ENCODE results near the gene ACTG2.
"Not testable (repeated sequence)": the region's sequence is repeated elsewhere in the genome, so short reads cannot be mapped to it uniquely, and the experiment has no call there.

The ACTG2 gene

GRCh38 chr2:73899801-73900336, 7.1 kb downstream of the ACTG2 start:
- no peak for DNase-seq
- no peak overlapping the region for H3K4me3 ChIP-seq (ENCODE audit: insufficient read depth, low read depth, low read length, poor library complexity, severe bottlenecking)
- peaks cover 5% of the 10 kb centered on the region for H3K4me1 ChIP-seq (ENCODE audit: control insufficient read depth, insufficient read depth, low read length, poor library complexity, severe bottlenecking)

GRCh38 chr2:73901143-73901542, 8.3 kb downstream of the ACTG2 start:
- no peak overlapping the region for H3K4me3 ChIP-seq (ENCODE audit: insufficient read depth, low read depth, low read length, poor library complexity, severe bottlenecking)
- no peak for DNase-seq
- no peaks in the 10 kb centered on the region for H3K9me3 ChIP-seq (ENCODE audit: control insufficient read depth, low read length)
- no peak overlapping the region for H3K27ac ChIP-seq (ENCODE audit: insufficient read depth, low read length, poor library complexity, severe bottlenecking)
- no peaks in the 10 kb centered on the region for H3K36me3 ChIP-seq (ENCODE audit: control insufficient read depth, insufficient read depth, low read length)
- H3K27me3 ChIP-seq (replicated peaks; ENCODE audit: control insufficient read depth, insufficient read depth, low read length, poor library complexity, severe bottlenecking): no peaks in the 10 kb centered on the region
- peaks cover 5% of the 10 kb centered on the region for H3K4me1 ChIP-seq (ENCODE audit: control insufficient read depth, insufficient read depth, low read length, poor library complexity, severe bottlenecking)

More at GRCh38 chr2:73899801-73900336, 7.1 kb downstream of the ACTG2 start:
- H3K27me3 ChIP-seq (replicated peaks; ENCODE audit: control insufficient read depth, insufficient read depth, low read length, poor library complexity, severe bottlenecking): no peaks in the 10 kb centered on the region
- H3K9me3 ChIP-seq (ENCODE audit: control insufficient read depth, low read length): no peaks in the 10 kb centered on the region
- H3K36me3 ChIP-seq (ENCODE audit: control insufficient read depth, insufficient read depth, low read length): no peaks in the 10 kb centered on the region
- no peak overlapping the region for H3K27ac ChIP-seq (ENCODE audit: insufficient read depth, low read length, poor library complexity, severe bottlenecking)

GRCh38 chr2:73902284-73902683, 9.5 kb downstream of the ACTG2 start:
- H3K27ac ChIP-seq (ENCODE audit: insufficient read depth, low read length, poor library complexity, severe bottlenecking): no peak overlapping the region
- H3K4me3 ChIP-seq (ENCODE audit: insufficient read depth, low read depth, low read length, poor library complexity, severe bottlenecking): no peak overlapping the region
- H3K36me3 ChIP-seq (ENCODE audit: control insufficient read depth, insufficient read depth, low read length): no peaks in the 10 kb centered on the region
- no peaks in the 10 kb centered on the region for H3K9me3 ChIP-seq (ENCODE audit: control insufficient read depth, low read length)
- no peak for DNase-seq
- H3K4me1 ChIP-seq (ENCODE audit: control insufficient read depth, insufficient read depth, low read length, poor library complexity, severe bottlenecking): no peaks in the 10 kb centered on the region
- no peaks in the 10 kb centered on the region for H3K27me3 ChIP-seq (replicated peaks; ENCODE audit: control insufficient read depth, insufficient read depth, low read length, poor library complexity, severe bottlenecking)

- DNase-seq: no peak
- no peak overlapping the region for H3K27ac ChIP-seq (ENCODE audit: insufficient read depth, low read length, poor library complexity, severe bottlenecking)
- H3K36me3 ChIP-seq (ENCODE audit: control insufficient read depth, insufficient read depth, low read length): no peaks in the 10 kb centered on the region
- no peak overlapping the region for H3K4me3 ChIP-seq (ENCODE audit: insufficient read depth, low read depth, low read length, poor library complexity, severe bottlenecking)
- peaks cover 3% of the 10 kb centered on the region for H3K4me1 ChIP-seq (ENCODE audit: control insufficient read depth, insufficient read depth, low read length, poor library complexity, severe bottlenecking)
- no peaks in the 10 kb centered on the region for H3K9me3 ChIP-seq (ENCODE audit: control insufficient read depth, low read length)
- no peaks in the 10 kb centered on the region for H3K27me3 ChIP-seq (replicated peaks; ENCODE audit: control insufficient read depth, insufficient read depth, low read length, poor library complexity, severe bottlenecking)
Measured at GRCh38 chr2:73903313-73903712, 10.5 kb downstream of the ACTG2 start.

GRCh38 chr2:73903949-73904613, 11.3 kb downstream of the ACTG2 start:
- not testable (repeated sequence) for H3K27ac ChIP-seq (ENCODE audit: insufficient read depth, low read length, poor library complexity, severe bottlenecking); H3K27me3 ChIP-seq (replicated peaks; ENCODE audit: control insufficient read depth, insufficient read depth, low read length, poor library complexity, severe bottlenecking); H3K9me3 ChIP-seq (ENCODE audit: control insufficient read depth, low read length); H3K36me3 ChIP-seq (ENCODE audit: control insufficient read depth, insufficient read depth, low read length); H3K4me3 ChIP-seq (ENCODE audit: insufficient read depth, low read depth, low read length, poor library complexity, severe bottlenecking); H3K4me1 ChIP-seq (ENCODE audit: control insufficient read depth, insufficient read depth, low read length, poor library complexity, severe bottlenecking); DNase-seq

GRCh38 chr2:73904952-73905351, 12.1 kb downstream of the ACTG2 start:
- H3K4me3 ChIP-seq (ENCODE audit: insufficient read depth, low read depth, low read length, poor library complexity, severe bottlenecking): no peak overlapping the region
- no peaks in the 10 kb centered on the region for H3K36me3 ChIP-seq (ENCODE audit: control insufficient read depth, insufficient read depth, low read length)
- H3K27ac ChIP-seq (ENCODE audit: insufficient read depth, low read length, poor library complexity, severe bottlenecking): no peak overlapping the region
- no peak for DNase-seq
- H3K27me3 ChIP-seq (replicated peaks; ENCODE audit: control insufficient read depth, insufficient read depth, low read length, poor library complexity, severe bottlenecking): no peaks in the 10 kb centered on the region
- H3K4me1 ChIP-seq (ENCODE audit: control insufficient read depth, insufficient read depth, low read length, poor library complexity, severe bottlenecking): peaks cover 3% of the 10 kb centered on the region
- H3K9me3 ChIP-seq (ENCODE audit: control insufficient read depth, low read length): no peaks in the 10 kb centered on the region

- no peak for DNase-seq
- Histone ChIP-seq H3K36me3 (ENCODE audit: control insufficient read depth, insufficient read depth, low read length) (no peaks in the 10 kb centered on the region), H3K27ac (ENCODE audit: insufficient read depth, low read length, poor library complexity, severe bottlenecking) (no peak overlapping the region), H3K27me3 (replicated peaks; ENCODE audit: control insufficient read depth, insufficient read depth, low read length, poor library complexity, severe bottlenecking) (no peaks in the 10 kb centered on the region), H3K4me3 (ENCODE audit: insufficient read depth, low read depth, low read length, poor library complexity, severe bottlenecking) (no peak overlapping the region), H3K4me1 (ENCODE audit: control insufficient read depth, insufficient read depth, low read length, poor library complexity, severe bottlenecking) (peaks cover 3% of the 10 kb centered on the region), H3K9me3 (ENCODE audit: control insufficient read depth, low read length) (no peaks in the 10 kb centered on the region)
Measured at GRCh38 chr2:73906847-73907505, 14.2 kb downstream of the ACTG2 start.

GRCh38 chr2:73907840-73908452, 15.1 kb downstream of the ACTG2 start:
- Histone ChIP-seq H3K4me3 (ENCODE audit: insufficient read depth, low read depth, low read length, poor library complexity, severe bottlenecking) (no peak overlapping the region), H3K27me3 (replicated peaks; ENCODE audit: control insufficient read depth, insufficient read depth, low read length, poor library complexity, severe bottlenecking) (no peaks in the 10 kb centered on the region), H3K9me3 (ENCODE audit: control insufficient read depth, low read length) (no peaks in the 10 kb centered on the region), H3K4me1 (ENCODE audit: control insufficient read depth, insufficient read depth, low read length, poor library complexity, severe bottlenecking) (peaks cover 3% of the 10 kb centered on the region), H3K36me3 (ENCODE audit: control insufficient read depth, insufficient read depth, low read length) (no peaks in the 10 kb centered on the region), H3K27ac (ENCODE audit: insufficient read depth, low read length, poor library complexity, severe bottlenecking) (no peak overlapping the region)
- DNase-seq: peak in 2 of 3 donors; percentile 18 to 20

- H3K4me3 ChIP-seq (ENCODE audit: insufficient read depth, low read depth, low read length, poor library complexity, severe bottlenecking): no peak overlapping the region
- H3K9me3 ChIP-seq (ENCODE audit: control insufficient read depth, low read length): no peaks in the 10 kb centered on the region
- H3K4me1 ChIP-seq (ENCODE audit: control insufficient read depth, insufficient read depth, low read length, poor library complexity, severe bottlenecking): peaks cover 3% of the 10 kb centered on the region
- DNase-seq: no peak
- no peak overlapping the region for H3K27ac ChIP-seq (ENCODE audit: insufficient read depth, low read length, poor library complexity, severe bottlenecking)
- no peaks in the 10 kb centered on the region for H3K36me3 ChIP-seq (ENCODE audit: control insufficient read depth, insufficient read depth, low read length)
- no peaks in the 10 kb centered on the region for H3K27me3 ChIP-seq (replicated peaks; ENCODE audit: control insufficient read depth, insufficient read depth, low read length, poor library complexity, severe bottlenecking)
Measured at GRCh38 chr2:73908689-73909652, 16.2 kb downstream of the ACTG2 start.

Data from effector memory CD4-positive, alpha-beta T cell (primary cell).